Subcutaneous preadipocyte (primary cell): Measurements from ENCODE around the gene SMG6. TPM values are rescaled to one million over a fixed set of nuclear protein-coding genes. Genes with fewer than 3 reads are reported as not detected.
A peak's percentile ranks its signal among the peaks of the same experiment; 100 is the strongest.

Source experiments
- small RNA-seq: library from RNA; depleted of rRNA; stranded (forward); fragments of <200 nt; gene quantifications from one replicate; pipeline ENCODE3, GENCODE V24; 2012
- total RNA-seq: library from RNA; depleted of rRNA; stranded (reverse); fragments of >200 nt; gene quantifications from 2 replicates; pipeline ENCODE4 v1.2.3, GENCODE V29; 2012

The SMG6 gene
- 28.0 and 38.2 TPM in 2 replicates for total RNA-seq

GRCh38 chr17:2303204-2304188, at the start of gene SMG6, which contains the start of gene SRR:
Gene SMG6, minus strand, starts transcription at chr17:2303785. Its CDS starts 65 bp downstream, at chr17:2303720.
Gene SRR, plus strand, starts transcription at chr17:2303950. Its CDS starts 11,611 bp downstream, at chr17:2315561.

GRCh38 chr17:2336852-2337543, 33.4 kb upstream of the SMG6 start, which contains the start of gene SGSM2:
Gene SGSM2, plus strand, starts transcription at chr17:2337501. Its CDS starts 188 bp downstream, at chr17:2337689.

DNA sequence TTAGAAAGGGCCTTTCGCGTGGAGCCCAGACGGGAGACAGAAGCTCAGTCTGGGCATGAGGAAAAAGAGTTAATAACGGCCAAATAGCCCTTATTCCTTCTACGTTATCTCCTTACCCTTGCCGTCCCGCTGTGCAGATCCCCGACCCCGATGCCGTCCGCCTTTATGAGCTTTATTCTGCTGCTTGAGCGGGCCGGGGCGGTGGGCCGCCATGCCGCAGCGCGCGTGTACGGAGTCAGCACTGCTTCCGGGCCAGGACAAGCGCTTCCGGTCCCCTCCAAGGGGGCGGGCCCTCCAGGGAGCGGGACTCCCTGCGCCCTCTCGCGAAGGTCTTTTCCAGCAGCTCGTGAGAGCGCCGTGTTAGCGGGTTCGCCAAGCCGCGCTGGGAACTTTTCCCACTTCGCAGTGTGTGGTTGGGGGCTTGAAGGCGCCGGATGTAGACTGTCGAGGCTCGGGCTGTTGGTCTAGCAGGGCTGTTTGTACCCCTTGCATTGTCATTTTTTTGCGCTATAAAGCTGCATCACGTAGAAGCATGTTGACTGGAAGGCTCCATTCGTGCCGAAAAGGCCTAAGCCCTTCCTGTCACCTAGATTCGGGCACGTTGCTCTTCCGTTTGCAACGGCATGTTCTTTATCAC, 32.7 kb upstream of the SMG6 start, which contains the start of gene TSR1:
Gene TSR1 (minus strand): TSS at position 243 of the 637 bp plus-strand sequence. CDS start 30 bp downstream, at position 213.

DNA sequence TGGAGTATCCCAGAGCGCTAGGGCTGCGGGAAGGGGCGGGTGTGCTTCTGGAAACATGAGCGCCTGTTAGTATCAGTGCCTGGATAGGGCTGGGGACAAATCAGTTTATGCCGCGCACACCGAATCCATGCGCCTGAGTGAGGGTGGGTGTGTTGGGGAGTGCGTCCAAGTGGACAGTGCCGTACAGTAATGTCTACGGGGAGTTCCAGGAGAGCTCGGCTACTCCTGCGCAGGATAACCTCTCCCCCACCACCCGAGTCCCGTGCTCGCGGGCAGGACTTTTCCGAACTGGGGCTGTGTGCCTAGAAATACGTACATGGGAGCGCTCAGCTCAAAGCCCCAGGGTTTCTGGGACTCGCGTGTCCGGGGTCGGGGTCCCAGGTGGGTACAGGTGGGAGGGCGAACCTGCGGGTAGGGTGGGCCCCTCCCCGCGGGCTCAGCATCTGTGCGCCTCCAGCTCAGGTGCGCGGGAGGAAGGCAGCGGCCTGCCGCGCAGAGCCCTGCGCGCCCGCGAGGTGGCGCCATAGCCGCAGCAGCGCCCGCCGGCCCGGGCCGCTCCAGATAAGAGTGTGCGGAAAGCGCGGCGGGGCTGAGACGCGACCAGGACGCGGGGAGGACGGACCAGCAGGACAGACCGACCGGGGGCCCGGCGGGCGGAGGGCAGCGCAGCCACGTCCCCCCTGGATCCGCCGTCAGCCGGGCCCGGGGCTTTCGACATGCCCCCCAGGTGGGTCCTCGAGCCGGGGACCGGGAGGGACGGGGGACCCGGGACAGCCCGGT, 248.9 kb downstream of the SMG6 start, which contains the start of gene HIC1:
Gene HIC1 (plus strand): TSS at position 592 of the 780 bp plus-strand sequence. CDS start 1,588 bp downstream, outside the sequence.

GRCh38 chr17:2041561-2042389, 261.8 kb downstream of the SMG6 start, which contains the start of gene OVCA2:
Gene OVCA2, plus strand, starts transcription at chr17:2042022. Its CDS starts 26 bp downstream, at chr17:2042048.

GRCh38 chr17:2029911-2030778, 273.4 kb downstream of the SMG6 start, which contains the start of gene DPH1:
Gene DPH1, plus strand, starts transcription at chr17:2030153. Its CDS starts 17 bp downstream, at chr17:2030170.

GRCh38 chr17:2025220-2025621, 278.4 kb downstream of the SMG6 start, which contains the start of gene RTN4RL1:
Gene RTN4RL1, minus strand, starts transcription at chr17:2025334. Its CDS starts 469 bp downstream, at chr17:2024865.

Small RNA genes lying within 50 kb of the gene (small RNA-seq; reads per million reads assigned to genes)
- gene AC090617.6 (not detected), gene AC090617.7 (not detected), gene AC090617.8 (not detected), gene AC090617.9 (not detected), gene MIR132 (9.2 reads per million, percentile 95 among the genes with 10 or more reads in this experiment), gene MIR212 (3.8 reads per million, percentile 90 among the genes with 10 or more reads in this experiment), gene OVCA2 (not detected), gene RN7SL624P (not detected), gene SNORD91A (70.7 reads per million, percentile 98 among the genes with 10 or more reads in this experiment), gene SNORD91B (8.1 reads per million, percentile 95 among the genes with 10 or more reads in this experiment)

Other genes starting within 250 kb of the SMG6 start
- gene HIC1, start 248.7 kb downstream of the SMG6 start, total RNA-seq = 33.8 and 45.6 TPM in 2 replicates
- 25.0 and 29.0 TPM in 2 replicates for gene SRR, start 165 bp upstream of the SMG6 start, total RNA-seq
- gene TSR1, start 32.7 kb upstream of the SMG6 start, total RNA-seq = 59.9 and 70.8 TPM in 2 replicates
- 24.3 and 25.8 TPM in 2 replicates for gene SGSM2, start 33.7 kb upstream of the SMG6 start, total RNA-seq
- gene MNT, start 97.3 kb upstream of the SMG6 start, total RNA-seq = 8.5 and 13.5 TPM in 2 replicates
- 12.5 and 19.2 TPM in 2 replicates for gene METTL16, start 208.1 kb upstream of the SMG6 start, total RNA-seq